GM19324 (cell line): ENCODE results near the gene ZNF43.
"Not testable (repeated sequence)": the region's sequence is repeated elsewhere in the genome, so short reads cannot be mapped to it uniquely, and the experiment has no call there.

Experiments
- ATAC-seq: cut with Tn5 transposase; IDR thresholded peaks from one replicate; pipeline ENCODE4 v1.9.1; 2021; ENCODE audit warnings: mild to moderate bottlenecking, moderate library complexity; ENCODE audit not compliant: unreplicated experiment, low FRiP score

Gene ZNF43

DNA sequence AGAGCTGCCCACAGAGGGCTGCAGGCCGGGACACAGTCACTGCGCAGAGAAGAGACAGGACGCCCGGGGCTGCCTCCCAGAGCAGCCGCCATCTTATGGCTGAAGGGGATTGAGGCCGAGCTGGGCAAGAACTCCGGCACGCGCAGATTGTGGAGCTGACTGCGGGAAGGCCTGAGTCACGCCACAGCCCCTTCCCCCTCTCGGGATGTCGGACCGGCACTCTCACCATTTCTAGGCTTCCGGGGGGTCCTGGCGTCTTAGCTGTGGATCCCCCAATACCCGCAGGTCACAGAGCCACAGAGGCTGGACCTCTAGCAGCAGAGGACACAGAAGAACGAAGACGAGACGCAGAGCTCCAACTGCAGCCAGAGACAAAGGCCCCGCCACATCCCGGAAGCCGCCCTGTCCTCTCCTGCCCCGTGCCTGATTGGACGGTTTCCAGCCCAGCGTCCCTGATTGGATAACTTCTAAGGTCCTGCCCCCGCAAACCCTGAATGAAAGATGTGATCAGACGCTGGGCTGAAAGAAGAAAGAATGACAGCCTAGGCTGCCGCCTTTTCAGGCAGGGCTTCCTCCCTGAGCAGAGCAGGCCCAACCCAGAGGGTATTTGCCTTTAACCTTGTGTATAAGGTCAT, at the start of gene ZNF43:
Gene ZNF43 (minus strand): TSS at position 373 of the 635 bp plus-strand sequence. CDS start 144 bp downstream, at position 229.
- ATAC-seq = peak; percentile 97

DNA sequence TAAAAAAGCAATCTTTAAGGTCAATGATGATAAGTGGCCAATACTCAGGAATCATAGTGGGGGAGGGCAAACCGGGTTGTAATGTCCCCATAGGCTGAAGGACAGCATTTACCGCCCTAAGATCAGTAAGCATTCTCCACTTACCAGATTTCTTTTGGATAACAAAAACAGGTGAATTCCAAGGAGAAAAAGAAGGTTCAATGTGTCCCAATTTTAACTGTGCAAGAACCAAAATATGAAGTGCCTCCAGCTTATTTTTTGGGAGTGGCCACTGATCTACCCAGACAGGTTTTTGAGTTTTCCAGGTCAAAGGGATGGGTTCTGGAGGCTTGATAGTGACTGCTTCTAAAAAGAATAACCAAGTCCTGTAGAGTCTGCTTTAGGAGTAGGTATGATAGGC, 49.5 kb upstream of the ZNF43 start:
- ATAC-seq = not testable (repeated sequence)

DNA sequence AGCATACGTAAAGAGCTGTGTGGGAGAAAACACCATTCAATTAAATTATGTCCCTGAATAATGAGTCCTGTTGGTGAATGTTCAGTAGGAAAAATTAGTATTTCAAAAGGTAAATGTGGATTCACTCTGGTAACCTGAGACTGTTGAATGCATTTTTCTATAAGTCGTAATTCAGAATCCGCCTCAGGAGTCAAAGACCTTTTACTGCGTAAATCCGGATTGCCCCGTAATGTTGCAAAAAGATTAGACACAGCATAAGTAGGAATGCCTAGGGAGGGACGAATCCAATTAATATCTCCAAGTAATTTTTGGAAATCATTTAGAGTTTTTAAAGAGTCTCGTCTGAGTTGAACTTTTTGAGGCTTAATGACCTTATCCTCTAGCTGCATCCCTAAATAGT, 48.8 kb upstream of the ZNF43 start:
- not testable (repeated sequence) for ATAC-seq

DNA sequence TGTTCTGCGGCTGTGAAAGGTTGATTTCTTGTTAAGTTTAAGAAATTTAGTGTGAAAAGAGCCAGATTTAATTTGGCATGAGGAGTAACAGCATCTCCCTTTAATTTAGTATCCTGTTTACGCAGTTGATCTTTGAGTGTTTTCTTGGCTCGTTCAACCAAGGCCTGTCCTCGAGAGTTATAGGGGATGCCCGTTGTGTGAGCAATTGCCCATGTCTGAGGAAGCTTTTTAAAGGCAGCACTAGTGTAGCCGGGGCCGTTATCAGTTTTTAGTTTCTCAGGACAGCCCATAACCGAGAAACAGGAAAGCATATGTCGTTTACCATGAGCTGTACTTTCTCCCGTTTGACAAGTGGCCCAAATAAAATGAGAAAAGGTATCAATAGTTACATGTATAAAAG, 47.5 kb upstream of the ZNF43 start:
- no peak for ATAC-seq

DNA sequence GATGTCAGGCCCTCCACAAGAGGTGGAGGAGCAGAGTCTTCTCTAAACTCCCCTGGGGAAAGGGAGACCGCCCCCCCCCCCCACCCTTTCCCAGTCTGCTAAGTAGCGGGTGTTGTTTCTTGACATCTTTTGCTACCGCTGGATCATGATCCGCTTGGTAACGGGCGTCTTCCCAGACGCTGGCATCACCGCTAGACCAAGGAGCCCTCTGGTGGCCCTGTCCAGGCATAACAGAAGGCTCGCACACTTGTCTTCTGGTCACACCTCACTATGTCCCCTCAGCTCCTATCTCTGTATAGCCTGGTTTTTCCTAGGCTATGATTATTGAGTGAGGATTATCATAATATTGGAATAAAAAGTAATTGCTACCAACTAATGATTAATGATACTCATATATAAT, 44.8 kb upstream of the ZNF43 start:
- not testable (repeated sequence) for ATAC-seq

DNA sequence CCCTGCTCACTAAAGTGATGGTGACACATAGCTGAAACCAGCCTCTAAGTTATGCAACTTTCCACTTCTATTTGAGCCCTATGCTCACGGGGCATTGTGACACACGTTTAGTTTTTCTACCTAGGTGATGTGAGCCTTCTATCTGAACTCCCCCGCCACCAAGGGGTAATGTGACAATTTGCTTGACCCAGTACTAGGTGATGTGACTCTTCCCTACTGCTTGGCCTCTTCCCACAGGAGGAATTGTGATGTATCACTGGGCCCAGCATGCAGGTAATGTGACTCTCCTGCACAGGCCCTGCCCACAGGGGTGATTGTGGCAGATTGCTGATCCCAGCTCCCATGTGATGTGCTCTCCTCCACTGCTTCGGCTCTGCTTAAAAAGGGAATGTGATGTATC, 42.7 kb upstream of the ZNF43 start:
- no peak for ATAC-seq

DNA sequence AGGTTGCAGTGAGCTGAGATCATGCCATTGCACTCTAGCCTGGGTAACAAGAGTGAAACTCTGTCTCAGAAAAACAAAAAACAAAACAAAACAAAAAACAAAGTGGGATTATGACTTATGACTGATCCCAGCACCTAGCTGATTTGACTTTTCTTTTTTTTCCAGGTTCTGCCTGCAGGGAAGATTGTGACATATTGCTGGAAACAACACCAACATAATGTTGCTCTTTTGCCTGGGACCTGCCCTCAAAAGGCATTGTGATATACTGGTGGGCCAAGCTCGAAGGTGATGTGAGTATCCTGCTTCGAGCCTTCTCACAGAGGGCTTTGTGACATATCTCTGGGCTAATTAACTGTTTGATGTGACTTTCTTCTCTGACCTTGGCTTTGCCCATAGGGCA, 42.0 kb upstream of the ZNF43 start:
- ATAC-seq = no peak

DNA sequence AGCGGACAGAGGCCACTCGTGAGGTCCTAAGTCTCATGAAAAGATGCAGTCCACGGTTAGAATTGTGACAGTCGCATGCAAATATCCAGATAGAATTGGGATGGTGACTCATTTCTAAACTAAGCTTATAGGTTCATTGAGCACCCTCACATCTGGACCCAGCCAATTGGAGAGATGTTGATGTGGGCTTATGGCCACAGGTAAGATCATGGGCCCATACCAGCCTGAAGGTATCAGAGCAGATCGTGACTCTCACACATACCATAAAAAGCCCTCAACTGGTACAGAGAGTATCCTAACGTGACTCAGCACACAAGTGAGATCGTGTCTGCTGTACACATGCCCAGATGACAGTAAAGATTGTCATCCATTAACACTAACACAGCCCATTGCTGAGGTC, 40.6 kb upstream of the ZNF43 start:
- not testable (repeated sequence) for ATAC-seq

DNA sequence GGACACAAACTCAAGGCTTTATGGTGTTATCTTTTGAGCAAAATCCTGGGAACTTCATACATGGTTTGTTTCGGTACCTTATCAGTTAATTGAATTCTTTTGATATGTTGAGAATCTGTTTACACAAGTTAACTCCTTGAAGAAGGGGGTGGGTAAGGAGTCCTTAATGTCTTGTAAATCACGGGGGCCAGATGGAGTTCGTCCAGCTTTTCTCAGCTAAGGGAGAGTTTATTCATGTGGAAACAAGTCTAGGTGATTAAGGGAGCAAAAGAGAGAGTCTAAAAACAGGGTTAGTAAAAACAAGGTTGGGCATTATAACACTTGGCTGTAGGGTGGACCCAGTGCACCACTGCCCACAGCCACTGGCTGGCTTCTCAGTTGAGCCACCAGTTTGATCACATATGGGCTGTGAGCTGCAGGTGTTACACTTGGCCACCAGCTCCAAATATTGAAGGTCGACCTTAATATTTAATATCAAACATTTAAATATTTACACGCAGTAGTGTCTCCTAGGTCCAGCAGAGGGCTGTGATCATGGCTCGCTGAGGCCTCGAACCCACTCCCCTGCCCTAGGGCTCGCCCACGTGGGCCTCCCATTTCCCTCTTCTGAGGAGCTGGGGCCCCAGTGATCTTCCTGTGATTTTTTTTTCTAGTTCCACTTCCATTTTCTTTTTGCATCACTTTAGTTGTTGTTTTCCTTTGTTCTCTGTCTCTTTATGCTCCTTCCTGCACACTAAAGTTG, 21.0 kb upstream of the ZNF43 start:
- no peak for ATAC-seq

DNA sequence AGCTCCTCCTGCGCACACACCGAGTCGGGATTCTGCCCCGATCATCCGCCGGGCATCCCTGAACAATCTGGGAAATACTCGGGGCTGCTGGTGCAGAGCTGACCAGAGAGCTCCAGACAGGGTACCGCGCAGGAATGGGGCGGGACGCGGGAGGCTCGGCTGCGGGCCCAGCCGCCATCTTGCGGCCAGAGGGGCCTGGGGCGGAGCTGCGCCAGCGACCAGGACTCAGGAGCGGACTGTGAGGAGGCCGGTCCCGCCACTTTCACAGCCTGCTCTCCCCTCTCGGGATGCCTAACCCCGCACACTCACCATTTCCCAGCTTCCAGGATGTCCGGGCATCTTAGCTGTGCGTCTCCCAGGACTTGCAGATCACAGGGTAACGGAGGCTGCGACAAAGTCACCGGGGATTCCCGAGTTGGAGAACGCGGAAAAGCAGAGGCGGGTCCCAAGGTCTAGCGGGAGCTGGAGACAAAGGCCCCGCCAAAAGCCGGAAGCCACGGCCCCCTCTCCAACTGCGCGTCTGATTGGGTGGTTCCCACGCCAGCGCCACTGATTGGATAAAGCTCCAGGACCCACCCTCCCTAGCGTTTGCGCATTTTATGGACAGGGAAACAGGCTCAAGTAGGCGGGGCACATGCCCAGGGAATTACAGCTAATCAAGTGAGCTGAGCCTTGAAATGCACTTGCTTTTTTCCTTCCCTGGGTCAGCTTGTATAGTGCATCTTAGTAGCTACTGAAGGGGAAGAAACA, 15.8 kb upstream of the ZNF43 start:
- ATAC-seq = peak; percentile 89

DNA sequence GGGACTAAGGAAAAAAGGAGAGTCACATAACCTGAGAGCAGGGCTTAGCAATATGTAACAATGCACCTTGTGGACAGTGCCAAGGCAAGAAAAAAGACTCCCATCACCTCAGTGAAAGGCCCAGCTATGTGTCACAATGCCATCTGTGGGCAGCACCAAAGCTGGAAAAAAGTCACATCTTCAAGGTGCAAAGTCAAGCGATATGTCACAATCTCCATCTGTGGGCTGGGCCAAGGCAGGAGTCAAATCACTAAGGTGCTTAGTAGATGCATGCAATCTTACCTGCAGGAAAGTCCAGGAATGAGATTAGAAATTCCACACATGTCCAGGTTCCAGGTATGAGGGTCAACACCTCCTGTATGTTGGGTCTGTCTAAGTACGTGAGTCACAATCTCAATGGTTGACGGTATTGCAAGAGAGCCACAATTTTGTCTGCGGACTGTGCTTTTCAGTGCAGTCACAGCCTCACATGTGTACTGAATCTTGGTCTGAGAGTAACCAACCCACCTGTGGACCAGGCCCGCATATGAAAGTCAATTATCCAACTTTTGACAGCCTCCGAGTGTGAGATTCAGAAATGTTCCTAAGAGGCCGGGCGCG, 14.8 kb upstream of the ZNF43 start:
- ATAC-seq = no peak

DNA sequence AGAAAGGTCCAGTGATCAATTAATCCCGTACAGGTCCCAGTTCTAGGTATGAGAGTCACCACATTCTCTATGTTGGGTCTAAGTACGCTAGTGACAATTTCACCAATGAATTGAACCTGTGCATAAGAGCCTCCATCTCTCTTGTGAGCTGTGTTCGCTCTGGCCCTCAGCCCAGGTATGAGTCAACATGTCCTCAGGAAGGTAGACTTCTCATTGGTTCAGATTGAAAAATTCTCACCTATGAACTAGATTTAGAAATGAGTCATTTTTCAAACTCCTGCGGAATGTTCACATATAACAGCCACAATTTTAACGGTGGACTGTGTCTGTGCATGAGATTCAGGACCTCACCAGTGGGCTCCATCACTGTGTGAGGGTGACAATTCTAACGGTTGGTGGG, 12.7 kb upstream of the ZNF43 start:
- no peak for ATAC-seq

DNA sequence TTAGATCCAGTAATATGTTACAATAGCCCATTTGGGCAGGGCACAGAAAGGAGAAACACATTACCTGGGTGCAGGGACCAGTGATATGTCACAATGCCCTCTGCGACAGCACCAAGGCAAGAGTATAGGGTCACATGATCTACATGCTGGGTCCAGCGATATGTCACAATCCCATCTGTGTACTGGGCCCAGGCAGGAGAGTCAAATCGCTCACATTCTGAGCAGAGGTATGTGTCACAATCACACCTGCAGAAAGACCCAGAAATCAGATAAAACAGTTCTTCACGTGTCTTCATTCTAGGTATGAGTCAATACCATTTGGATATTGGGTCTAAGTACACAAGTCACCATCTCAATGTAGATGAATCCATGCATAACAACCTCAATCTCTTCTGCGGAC, 7.1 kb upstream of the ZNF43 start:
- ATAC-seq = no peak

DNA sequence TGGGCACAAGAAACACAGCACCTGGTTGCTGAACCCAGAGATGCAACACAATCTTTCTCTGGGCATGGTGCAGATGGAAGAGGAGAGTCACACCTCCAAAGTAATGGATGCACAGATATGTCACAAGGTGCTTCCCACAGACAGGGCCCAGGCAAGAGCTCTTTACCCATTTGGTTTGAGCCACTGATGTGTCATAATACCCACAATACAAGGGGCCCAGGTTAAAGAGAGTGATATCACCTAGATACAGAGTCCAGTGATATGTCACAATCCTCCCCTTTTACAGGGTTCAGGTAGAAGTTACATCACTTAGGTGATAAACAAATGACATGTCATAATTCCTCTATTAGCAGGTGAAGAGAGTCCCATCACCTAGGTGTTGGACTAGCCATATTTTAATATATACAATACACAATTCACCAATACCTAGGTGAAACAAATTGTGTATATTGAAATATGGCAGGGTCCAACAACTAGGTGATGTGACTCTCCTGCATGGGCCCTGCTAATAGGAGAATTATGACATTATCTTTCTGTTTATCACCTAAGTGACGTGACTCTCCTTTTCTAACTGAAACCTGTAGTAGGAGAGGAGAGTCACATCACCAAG, 5.6 kb upstream of the ZNF43 start:
- ATAC-seq = no peak

DNA sequence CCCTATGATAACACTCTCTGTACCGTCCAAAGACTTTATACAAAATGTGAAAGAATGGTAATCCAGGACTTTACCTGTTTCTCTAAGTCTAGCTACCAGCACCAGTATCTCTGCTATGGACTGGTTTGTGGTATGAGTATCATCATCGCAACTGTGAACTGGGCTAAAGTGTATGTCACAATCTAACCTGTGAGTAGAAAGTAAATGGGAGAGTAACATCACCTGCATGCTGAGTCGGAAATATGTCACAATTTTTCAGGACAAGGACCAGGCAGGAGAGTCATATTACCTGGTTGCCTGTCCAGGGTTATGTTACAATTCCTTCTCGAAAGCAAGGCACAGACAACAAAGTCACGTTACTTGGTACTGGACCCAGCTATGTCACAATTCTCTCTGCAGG, 5.1 kb upstream of the ZNF43 start:
- ATAC-seq = no peak

DNA sequence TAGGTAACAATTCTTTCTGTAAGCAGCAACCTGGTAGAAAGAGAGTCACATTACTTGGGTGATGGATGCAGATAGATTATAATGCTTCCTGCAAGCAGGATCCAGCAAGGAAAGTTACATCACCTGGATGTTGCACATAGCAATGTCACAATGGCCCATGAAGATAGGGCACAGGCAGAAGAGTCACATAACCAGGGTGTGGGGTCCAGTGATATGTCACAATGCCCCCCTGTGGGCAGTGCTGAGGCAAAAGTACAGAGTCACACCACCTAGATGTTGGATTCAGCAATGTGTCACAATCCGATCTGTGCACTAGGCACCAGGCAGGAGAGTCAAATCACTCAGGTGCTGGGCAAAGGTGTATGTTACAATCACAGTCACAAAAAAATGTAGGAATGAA, 4.0 kb upstream of the ZNF43 start:
- ATAC-seq = no peak

DNA sequence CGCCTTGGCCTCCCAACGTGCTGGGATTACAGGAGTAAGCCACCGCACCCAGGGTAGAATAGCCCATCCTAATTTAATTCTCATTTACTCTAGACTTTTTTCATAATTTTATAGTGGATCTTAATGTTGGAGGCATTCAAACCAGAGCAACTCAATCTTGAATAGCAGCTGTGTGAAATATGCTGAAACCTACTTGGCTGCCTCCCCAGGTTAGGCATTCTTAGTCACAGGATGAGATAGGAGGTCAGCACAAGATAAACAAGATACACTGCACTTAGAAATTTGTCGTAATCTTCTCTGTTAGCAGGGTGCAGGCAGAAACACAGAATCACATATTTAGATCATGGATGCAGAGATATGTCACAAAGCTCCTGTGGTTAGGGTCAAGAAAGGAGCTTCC, 2.7 kb upstream of the ZNF43 start:
- ATAC-seq = no peak

DNA sequence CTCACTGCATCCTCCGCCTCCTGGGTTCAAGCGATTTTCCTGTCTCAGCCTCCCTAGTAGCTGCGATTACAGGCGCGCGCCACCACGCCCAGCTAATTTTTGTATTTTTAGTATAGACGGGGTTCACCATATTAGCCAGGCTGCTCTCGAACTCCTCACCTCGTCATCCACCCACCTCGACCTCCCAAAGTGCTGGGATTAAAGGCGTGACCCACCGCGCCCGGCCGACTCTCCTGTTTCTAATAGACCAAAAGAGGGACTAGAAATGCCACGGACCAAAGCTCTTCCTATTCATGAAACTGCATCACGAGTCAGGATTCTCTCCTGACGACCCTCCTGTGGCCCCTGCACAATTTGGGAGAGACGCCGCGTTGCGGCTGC, 563 bp downstream of the ZNF43 start:
- ATAC-seq = no peak

DNA sequence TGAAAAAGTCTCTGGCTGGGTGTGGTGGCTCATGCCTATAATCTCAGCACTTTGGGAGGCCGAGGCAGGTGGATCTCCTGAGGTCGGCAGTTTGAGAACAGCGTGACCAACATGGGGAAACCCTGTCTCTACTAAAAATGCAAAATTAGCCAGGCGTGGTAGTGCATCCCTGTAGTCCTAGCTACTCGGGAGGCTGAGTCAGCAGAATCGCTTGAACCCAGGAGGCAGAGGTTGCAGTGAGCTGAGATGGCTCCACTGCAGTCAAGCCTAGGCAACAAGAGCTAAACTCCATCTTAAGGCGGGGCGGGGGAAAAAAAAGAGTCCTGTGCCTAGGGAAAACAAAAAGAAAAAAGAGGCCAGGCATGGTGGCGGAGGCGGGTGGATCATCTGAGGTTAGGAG, 2.2 kb downstream of the ZNF43 start:
- no peak for ATAC-seq

DNA sequence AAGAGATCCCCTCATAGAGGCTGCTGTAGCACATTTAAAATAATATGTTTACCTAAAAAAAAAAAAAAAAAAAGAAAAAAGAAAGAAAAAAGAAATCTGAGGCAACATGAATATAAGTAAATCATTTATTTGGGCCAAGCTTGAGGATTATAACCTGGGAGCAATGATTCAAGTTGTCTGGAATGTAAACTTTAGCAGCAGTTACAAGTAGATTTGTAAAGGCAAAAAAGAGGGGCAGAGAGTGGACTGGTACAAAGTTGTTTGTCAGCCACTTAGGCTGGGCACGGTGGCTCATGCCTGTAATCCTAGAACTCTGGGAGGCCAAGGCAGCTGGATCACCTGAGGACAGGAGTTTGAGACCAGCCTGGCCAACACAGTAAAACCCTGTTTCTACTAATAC, 11.3 kb downstream of the ZNF43 start:
- no peak for ATAC-seq

DNA sequence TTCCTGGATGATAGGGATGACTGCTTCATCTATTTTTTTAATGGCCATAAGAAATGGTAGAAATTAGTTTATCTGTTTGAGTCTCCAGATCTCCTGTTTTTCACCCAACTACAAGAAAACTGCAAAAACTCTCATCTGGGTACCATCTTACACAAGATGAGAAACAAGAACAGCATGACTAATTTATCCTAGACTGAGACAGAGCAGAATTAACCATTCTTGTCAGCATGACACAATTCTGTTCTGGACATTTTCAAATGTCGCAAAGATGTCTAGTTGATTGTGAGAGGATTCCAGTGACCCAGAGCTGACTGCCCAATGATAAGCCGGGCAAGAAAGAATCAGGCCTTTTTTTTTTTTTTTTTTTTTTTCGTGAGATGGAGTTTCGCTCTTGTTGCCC, 12.8 kb downstream of the ZNF43 start:
- ATAC-seq = no peak
